SK-N-SH treated with all-trans-retinoic acid at 6 μM for 48 hours (cell line): ENCODE data around the gene SERPINH1.

Experiments
- ATAC-seq: fragments of 200-7000 bp; cut with Tn5 transposase; 3 replicates; pipeline ENCODE4 v1.9.1; 2020; ENCODE audit warnings: mild to moderate bottlenecking, moderate library complexity
- ARNTL ChIP-seq: fragments of 450-650 bp; formaldehyde crosslinking; IDR thresholded peaks from 2 replicates; pipeline ENCODE4 v1.5.0; 2020; ENCODE audit warnings: low read depth, mild to moderate bottlenecking, moderate library complexity, borderline replicate concordance
- BACH2 ChIP-seq: fragments of 250-450 bp; sonication (Bioruptor Pico); IDR thresholded peaks from 2 replicates; pipeline ENCODE4 v1.9.0; 2021; ENCODE audit warnings: mild to moderate bottlenecking, borderline replicate concordance
- CSDC2 ChIP-seq: fragments of 250-450 bp; sonication (Bioruptor Pico); IDR thresholded peaks from 2 replicates; pipeline ENCODE4 v1.5.0; 2020; ENCODE audit warnings: mild to moderate bottlenecking, moderate library complexity
- ESRRG ChIP-seq: fragments of 250-450 bp; sonication (Bioruptor Pico); IDR thresholded peaks from 2 replicates; pipeline ENCODE4 v1.6.1; 2021; ENCODE audit warnings: mild to moderate bottlenecking
- GLIS3 ChIP-seq: fragments of 250-450 bp; sonication (Bioruptor Pico); IDR thresholded peaks from 2 replicates; pipeline ENCODE4 v1.5.0; 2020; ENCODE audit warnings: mild to moderate bottlenecking, moderate library complexity
- ISL1 ChIP-seq: fragments of 250-450 bp; sonication (Bioruptor Pico); IDR thresholded peaks from 2 replicates; pipeline ENCODE4 v2.1.2; 2022; ENCODE audit warnings: mild to moderate bottlenecking, moderate library complexity
- OSR1 ChIP-seq: fragments of 250-450 bp; sonication (Bioruptor Pico); IDR thresholded peaks from 2 replicates; pipeline ENCODE4 v1.8.0; 2022; ENCODE audit warnings: moderate library complexity, mild to moderate bottlenecking, inconsistent platforms
- PPARA ChIP-seq: fragments of 250-450 bp; sonication (Bioruptor Pico); IDR thresholded peaks from 2 replicates; pipeline ENCODE4 v1.5.0; 2020; ENCODE audit warnings: mild to moderate bottlenecking, borderline replicate concordance
- RARB ChIP-seq: fragments of 250-450 bp; sonication (Bioruptor Pico); IDR thresholded peaks from 2 replicates; pipeline ENCODE4 v1.8.0; 2021; ENCODE audit warnings: mild to moderate bottlenecking, moderate library complexity
- SNAI2 ChIP-seq: fragments of 250-450 bp; sonication (Bioruptor Pico); IDR thresholded peaks from 2 replicates; pipeline ENCODE4 v1.5.0; 2020; ENCODE audit warnings: mild to moderate bottlenecking, moderate library complexity
- TCF4 ChIP-seq: fragments of 250-450 bp; sonication (Bioruptor Pico); IDR thresholded peaks from 2 replicates; pipeline ENCODE4 v1.8.0; 2021; ENCODE audit warnings: mild to moderate bottlenecking, moderate library complexity, borderline replicate concordance
- TOX ChIP-seq: fragments of 250-450 bp; sonication (Bioruptor Pico); IDR thresholded peaks from 2 replicates; pipeline ENCODE4 v1.8.0; 2021; ENCODE audit warnings: mild to moderate bottlenecking, moderate library complexity, borderline replicate concordance
- ZC3H10 ChIP-seq: fragments of 250-450 bp; sonication (Bioruptor Pico); IDR thresholded peaks from 2 replicates; pipeline ENCODE4 v1.5.1; 2021; ENCODE audit warnings: mild to moderate bottlenecking, moderate library complexity
- ZFP3 ChIP-seq: fragments of 250-450 bp; sonication (Bioruptor Pico); IDR thresholded peaks from 2 replicates; pipeline ENCODE4 v1.5.0; 2020; ENCODE audit warnings: mild to moderate bottlenecking, moderate library complexity
- ZNF565 ChIP-seq: fragments of 450-650 bp; formaldehyde crosslinking; conservative IDR thresholded peaks from 2 replicates; pipeline ENCODE4 v1.5.0; 2020; ENCODE audit warnings: low read depth, mild to moderate bottlenecking, moderate library complexity
- ZNF8 ChIP-seq: fragments of 450-650 bp; formaldehyde crosslinking; IDR thresholded peaks from 2 replicates; pipeline ENCODE4 v1.5.0; 2020; ENCODE audit warnings: mild to moderate bottlenecking, moderate library complexity
- TF ChIP-seq, protein P1 (sequence below): fragments of 250-450 bp; sonication (Bioruptor Pico); IDR thresholded peaks from 2 replicates; pipeline ENCODE4 v1.8.0; 2021; ENCODE audit warnings: low read depth, mild to moderate bottlenecking, moderate library complexity, borderline replicate concordance
- TF ChIP-seq, protein P2 (sequence below): fragments of 250-450 bp; sonication (Bioruptor Pico); IDR thresholded peaks from 2 replicates; pipeline ENCODE4 v1.5.1; 2020; ENCODE audit warnings: low read depth, mild to moderate bottlenecking, moderate library complexity
- TF ChIP-seq, protein P3 (sequence below): fragments of 250-450 bp; sonication (Bioruptor Pico); IDR thresholded peaks from 2 replicates; pipeline ENCODE4 v1.8.0; 2020; ENCODE audit warnings: mild to moderate bottlenecking, moderate library complexity, borderline replicate concordance
- TF ChIP-seq, protein P4 (sequence below): fragments of 250-450 bp; sonication (Bioruptor Pico); IDR thresholded peaks from 2 replicates; pipeline ENCODE4 v1.5.0; 2020; ENCODE audit warnings: mild to moderate bottlenecking, moderate library complexity

The SERPINH1 gene

DNA sequence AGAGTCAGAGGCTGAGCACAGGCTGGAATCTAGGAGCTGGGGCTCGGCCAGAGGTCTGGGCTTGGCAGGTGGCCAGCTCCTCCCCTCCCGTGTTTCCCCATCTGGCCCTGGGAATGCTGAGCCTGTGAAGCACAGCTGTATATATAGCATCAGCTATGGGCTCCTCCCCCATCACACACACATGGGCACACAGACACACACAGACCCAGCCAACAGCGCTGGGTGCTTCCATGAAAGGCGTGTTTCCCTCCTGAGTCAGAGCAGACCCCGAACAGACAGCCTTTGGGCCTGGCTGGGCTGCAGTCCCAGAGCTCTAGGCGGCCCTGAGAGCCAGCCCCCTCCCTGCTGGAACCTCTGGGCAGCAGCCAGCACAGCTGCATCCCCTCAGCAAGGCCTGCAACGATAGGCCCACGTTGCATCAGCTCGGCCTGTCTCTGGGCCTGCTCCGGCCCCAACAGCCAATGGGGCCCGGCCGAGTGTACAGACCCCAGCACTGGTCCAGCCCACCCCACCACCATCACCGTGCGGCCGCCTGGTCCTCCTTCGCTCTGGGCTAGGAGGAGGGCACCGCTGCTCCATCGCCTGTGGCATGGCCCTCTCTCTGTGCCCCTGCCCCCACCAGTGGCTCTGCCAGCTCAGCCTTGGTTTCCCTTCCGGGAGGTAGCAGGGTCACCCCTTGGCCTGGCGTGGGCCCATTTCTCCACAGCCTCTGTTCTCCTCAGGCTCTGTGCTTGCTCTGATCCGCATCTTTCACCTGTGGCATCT is 7.6 kb upstream of the SERPINH1 start:
- ATAC-seq = peak; percentile 82

DNA sequence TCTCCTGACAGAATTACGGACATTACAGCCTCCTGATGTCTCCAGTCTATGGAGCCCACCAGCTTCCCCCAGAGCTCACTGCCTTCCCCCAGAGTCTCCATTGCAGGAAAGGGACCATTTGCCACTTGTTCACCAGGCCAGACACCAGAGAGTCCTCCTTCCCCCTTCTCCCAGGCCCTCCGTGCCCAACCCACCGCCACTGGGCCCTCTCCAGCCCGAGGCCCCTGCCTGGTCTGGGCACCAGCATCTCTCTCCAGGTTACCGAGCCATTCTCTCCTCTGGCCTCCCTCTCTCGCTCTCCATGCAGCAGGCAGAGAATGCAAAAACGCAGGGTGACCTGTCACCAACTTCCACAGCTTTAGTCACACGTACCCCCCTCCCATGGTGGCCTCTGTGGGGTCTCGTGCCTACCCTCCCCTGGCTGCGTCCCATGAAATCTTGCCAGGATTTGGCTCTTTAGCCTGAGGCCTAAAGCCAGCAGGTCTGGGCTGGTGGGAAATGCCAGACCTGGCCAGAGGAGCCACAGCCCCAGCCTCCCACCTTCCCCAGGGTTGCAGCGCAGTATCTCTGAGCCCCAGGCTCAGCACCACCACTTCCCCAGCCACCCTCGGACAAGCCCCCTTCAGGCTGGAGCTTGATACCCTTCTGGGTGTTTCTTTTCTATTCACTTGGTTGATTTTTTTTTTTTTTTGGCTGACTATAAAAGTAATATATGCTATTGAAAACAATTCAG is 6.8 kb upstream of the SERPINH1 start:
- TF ChIP-seq GLIS3 (CRISPR knock-in tag) (no peak), BACH2 (no peak), ARNTL (CRISPR knock-in tag) (no peak), ESRRG (CRISPR knock-in tag) (no peak), ISL1 (CRISPR knock-in tag) (no peak), OSR1 (CRISPR knock-in tag) (no peak), ZNF565 (CRISPR knock-in tag) (no peak), TOX (CRISPR knock-in tag) (no peak), PPARA (CRISPR knock-in tag) (no peak), SNAI2 (CRISPR knock-in tag) (no peak), CSDC2 (no peak), ZC3H10 (CRISPR knock-in tag) (no peak), ZNF8 (no peak), TCF4 (CRISPR knock-in tag) (no peak), ZFP3 (no peak)
- TF ChIP-seq, protein P1, sequence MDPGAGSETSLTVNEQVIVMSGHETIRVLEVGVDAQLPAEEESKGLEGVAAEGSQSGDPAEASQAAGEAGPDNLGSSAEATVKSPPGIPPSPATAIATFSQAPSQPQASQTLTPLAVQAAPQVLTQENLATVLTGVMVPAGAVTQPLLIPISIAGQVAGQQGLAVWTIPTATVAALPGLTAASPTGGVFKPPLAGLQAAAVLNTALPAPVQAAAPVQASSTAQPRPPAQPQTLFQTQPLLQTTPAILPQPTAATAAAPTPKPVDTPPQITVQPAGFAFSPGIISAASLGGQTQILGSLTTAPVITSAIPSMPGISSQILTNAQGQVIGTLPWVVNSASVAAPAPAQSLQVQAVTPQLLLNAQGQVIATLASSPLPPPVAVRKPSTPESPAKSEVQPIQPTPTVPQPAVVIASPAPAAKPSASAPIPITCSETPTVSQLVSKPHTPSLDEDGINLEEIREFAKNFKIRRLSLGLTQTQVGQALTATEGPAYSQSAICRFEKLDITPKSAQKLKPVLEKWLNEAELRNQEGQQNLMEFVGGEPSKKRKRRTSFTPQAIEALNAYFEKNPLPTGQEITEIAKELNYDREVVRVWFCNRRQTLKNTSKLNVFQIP (CRISPR knock-in tag) = no peak
- TF ChIP-seq, protein P2, sequence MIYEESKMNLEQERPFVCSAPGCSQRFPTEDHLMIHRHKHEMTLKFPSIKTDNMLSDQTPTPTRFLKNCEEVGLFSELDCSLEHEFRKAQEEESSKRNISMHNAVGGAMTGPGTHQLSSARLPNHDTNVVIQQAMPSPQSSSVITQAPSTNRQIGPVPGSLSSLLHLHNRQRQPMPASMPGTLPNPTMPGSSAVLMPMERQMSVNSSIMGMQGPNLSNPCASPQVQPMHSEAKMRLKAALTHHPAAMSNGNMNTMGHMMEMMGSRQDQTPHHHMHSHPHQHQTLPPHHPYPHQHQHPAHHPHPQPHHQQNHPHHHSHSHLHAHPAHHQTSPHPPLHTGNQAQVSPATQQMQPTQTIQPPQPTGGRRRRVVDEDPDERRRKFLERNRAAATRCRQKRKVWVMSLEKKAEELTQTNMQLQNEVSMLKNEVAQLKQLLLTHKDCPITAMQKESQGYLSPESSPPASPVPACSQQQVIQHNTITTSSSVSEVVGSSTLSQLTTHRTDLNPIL (CRISPR knock-in tag) = no peak
- TF ChIP-seq, protein P3, sequence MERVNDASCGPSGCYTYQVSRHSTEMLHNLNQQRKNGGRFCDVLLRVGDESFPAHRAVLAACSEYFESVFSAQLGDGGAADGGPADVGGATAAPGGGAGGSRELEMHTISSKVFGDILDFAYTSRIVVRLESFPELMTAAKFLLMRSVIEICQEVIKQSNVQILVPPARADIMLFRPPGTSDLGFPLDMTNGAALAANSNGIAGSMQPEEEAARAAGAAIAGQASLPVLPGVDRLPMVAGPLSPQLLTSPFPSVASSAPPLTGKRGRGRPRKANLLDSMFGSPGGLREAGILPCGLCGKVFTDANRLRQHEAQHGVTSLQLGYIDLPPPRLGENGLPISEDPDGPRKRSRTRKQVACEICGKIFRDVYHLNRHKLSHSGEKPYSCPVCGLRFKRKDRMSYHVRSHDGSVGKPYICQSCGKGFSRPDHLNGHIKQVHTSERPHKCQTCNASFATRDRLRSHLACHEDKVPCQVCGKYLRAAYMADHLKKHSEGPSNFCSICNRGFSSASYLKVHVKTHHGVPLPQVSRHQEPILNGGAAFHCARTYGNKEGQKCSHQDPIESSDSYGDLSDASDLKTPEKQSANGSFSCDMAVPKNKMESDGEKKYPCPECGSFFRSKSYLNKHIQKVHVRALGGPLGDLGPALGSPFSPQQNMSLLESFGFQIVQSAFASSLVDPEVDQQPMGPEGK (CRISPR knock-in tag) = no peak
- TF ChIP-seq, protein P4, sequence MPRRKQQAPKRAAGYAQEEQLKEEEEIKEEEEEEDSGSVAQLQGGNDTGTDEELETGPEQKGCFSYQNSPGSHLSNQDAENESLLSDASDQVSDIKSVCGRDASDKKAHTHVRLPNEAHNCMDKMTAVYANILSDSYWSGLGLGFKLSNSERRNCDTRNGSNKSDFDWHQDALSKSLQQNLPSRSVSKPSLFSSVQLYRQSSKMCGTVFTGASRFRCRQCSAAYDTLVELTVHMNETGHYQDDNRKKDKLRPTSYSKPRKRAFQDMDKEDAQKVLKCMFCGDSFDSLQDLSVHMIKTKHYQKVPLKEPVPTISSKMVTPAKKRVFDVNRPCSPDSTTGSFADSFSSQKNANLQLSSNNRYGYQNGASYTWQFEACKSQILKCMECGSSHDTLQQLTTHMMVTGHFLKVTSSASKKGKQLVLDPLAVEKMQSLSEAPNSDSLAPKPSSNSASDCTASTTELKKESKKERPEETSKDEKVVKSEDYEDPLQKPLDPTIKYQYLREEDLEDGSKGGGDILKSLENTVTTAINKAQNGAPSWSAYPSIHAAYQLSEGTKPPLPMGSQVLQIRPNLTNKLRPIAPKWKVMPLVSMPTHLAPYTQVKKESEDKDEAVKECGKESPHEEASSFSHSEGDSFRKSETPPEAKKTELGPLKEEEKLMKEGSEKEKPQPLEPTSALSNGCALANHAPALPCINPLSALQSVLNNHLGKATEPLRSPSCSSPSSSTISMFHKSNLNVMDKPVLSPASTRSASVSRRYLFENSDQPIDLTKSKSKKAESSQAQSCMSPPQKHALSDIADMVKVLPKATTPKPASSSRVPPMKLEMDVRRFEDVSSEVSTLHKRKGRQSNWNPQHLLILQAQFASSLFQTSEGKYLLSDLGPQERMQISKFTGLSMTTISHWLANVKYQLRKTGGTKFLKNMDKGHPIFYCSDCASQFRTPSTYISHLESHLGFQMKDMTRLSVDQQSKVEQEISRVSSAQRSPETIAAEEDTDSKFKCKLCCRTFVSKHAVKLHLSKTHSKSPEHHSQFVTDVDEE (CRISPR knock-in tag) = no peak
- TF ChIP-seq, all 23 proteins: peak for 0
- no peak for ATAC-seq

More for the DNA sequence above, 7.6 kb upstream of the SERPINH1 start:
- peak; percentile 80; the same call in 1 of the 2 replicates for TF ChIP-seq TCF4 (CRISPR knock-in tag)
- no peak for TF ChIP-seq ISL1 (CRISPR knock-in tag)

DNA sequence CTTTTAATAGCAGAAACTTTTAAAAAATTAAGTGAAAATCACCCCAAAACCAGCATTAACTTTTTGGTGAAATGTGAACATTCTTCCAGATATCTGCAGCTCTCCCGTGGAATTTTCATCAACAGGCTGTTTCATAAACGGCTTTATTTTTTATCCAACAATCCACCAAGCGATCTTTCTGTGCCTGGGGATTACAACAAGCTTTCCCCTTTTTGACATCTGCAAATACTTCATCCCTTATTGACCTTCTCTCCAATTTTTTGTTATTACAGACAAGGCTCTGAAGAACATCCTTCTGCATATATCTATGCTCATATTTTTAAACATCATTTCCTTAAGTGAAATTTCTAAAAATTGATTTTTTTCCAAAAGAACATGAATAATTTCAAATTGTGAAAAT is 5.8 kb upstream of the SERPINH1 start:
- TF ChIP-seq, protein P3 (CRISPR knock-in tag) = no peak
- TF ChIP-seq GLIS3 (CRISPR knock-in tag) = no peak
- TF ChIP-seq RARB (CRISPR knock-in tag) = no peak
- no peak for ATAC-seq
